WERI-Rb-1 (cell line): Measurements from ENCODE around the gene LRRC26.
A peak's percentile ranks its signal among the peaks of the same experiment; 100 is the strongest.

Experiments
- DNase-seq: peaks from one replicate; pipeline ENCODE4 v3.0.0-alpha.2; 2020
- H3K27ac ChIP-seq: fragments of 250-450 bp; sonication (Bioruptor Pico); 2 replicates; pipeline ENCODE4 v1.5.1; 2020; ENCODE audit warnings: mild to moderate bottlenecking, moderate library complexity
- H3K27me3 ChIP-seq: fragments of 250-450 bp; sonication (Bioruptor Pico); 2 replicates; pipeline ENCODE4 v1.5.1; 2021; ENCODE audit warnings: mild to moderate bottlenecking, low read depth, moderate library complexity; ENCODE audit not compliant: insufficient read depth, severe bottlenecking
- H3K36me3 ChIP-seq: fragments of 250-450 bp; sonication (Bioruptor Pico); 2 replicates; pipeline ENCODE4 v1.5.1; 2020; ENCODE audit warnings: mild to moderate bottlenecking, moderate library complexity
- H3K4me3 ChIP-seq: 2 replicates; pipeline ENCODE4 v1.5.1; 2011; ENCODE audit warnings: low read depth, mild to moderate bottlenecking, control low read depth, low read length
- H3K9me3 ChIP-seq: fragments of 250-450 bp; sonication (Bioruptor Pico); 2 replicates; pipeline ENCODE4 v1.5.1; 2021; ENCODE audit warnings: mild to moderate bottlenecking, moderate library complexity; ENCODE audit not compliant: severe bottlenecking
- CTCF ChIP-seq: IDR thresholded peaks from 2 replicates; pipeline ENCODE4 v1.5.1; 2011; ENCODE audit warnings: low read depth, mild to moderate bottlenecking, control low read depth, inconsistent platforms, low read length

The LRRC26 gene

GRCh38 chr9:137167747-137168572 lies 1.9 kb downstream of the LRRC26 start:
- Histone ChIP-seq H3K27ac (no peak overlapping the region), H3K27me3 (no peaks in the 10 kb centered on the region), H3K4me3 (peak overlapping the region; percentile 48), H3K36me3 (no peaks in the 10 kb centered on the region), H3K9me3 (no peaks in the 10 kb centered on the region)
- peak; percentile 82 for DNase-seq
- TF ChIP-seq CTCF, result no peak

GRCh38 chr9:137167277-137167746 lies 2.5 kb downstream of the LRRC26 start:
- Histone ChIP-seq H3K9me3 (no peaks in the 10 kb centered on the region), H3K4me3 (no peak overlapping the region), H3K36me3 (no peaks in the 10 kb centered on the region), H3K27ac (no peak overlapping the region), H3K27me3 (no peaks in the 10 kb centered on the region)
- TF ChIP-seq CTCF, result no peak
- no peak for DNase-seq

- H3K9me3 ChIP-seq, result no peaks in the 10 kb centered on the region
- no peak overlapping the region for H3K4me3 ChIP-seq
- H3K27me3 ChIP-seq, result no peaks in the 10 kb centered on the region
- DNase-seq, result no peak
- no peak overlapping the region for H3K27ac ChIP-seq
- no peak for TF ChIP-seq CTCF
- H3K36me3 ChIP-seq, result no peaks in the 10 kb centered on the region
Observed at GRCh38 chr9:137166380-137167229, 3.2 kb downstream of the LRRC26 start.

- no peak overlapping the region for H3K4me3 ChIP-seq
- no peak for TF ChIP-seq CTCF
- no peaks in the 10 kb centered on the region for H3K9me3 ChIP-seq
- no peak overlapping the region for H3K27ac ChIP-seq
- no peaks in the 10 kb centered on the region for H3K36me3 ChIP-seq
- H3K27me3 ChIP-seq, result no peaks in the 10 kb centered on the region
- DNase-seq, result no peak
Observed at GRCh38 chr9:137165250-137165836, 4.5 kb downstream of the LRRC26 start.

GRCh38 chr9:137164370-137165249 lies 5.2 kb downstream of the LRRC26 start:
- no peak for DNase-seq
- TF ChIP-seq CTCF, result no peak
- Histone ChIP-seq H3K27ac (no peak overlapping the region), H3K36me3 (no peaks in the 10 kb centered on the region), H3K4me3 (no peak overlapping the region), H3K9me3 (no peaks in the 10 kb centered on the region), H3K27me3 (no peaks in the 10 kb centered on the region)
